ENCODE results near the gene ZNF644. TPM values are rescaled to one million over a fixed set of nuclear protein-coding genes. Genes with fewer than 3 reads are reported as not detected.
"Not testable (repeated sequence)": the region's sequence is repeated elsewhere in the genome, so short reads cannot be mapped to it uniquely, and the experiment has no call there.

ZNF644 gene
- polyA plus RNA-seq, 1 donor, result 37.6 TPM

DNA sequence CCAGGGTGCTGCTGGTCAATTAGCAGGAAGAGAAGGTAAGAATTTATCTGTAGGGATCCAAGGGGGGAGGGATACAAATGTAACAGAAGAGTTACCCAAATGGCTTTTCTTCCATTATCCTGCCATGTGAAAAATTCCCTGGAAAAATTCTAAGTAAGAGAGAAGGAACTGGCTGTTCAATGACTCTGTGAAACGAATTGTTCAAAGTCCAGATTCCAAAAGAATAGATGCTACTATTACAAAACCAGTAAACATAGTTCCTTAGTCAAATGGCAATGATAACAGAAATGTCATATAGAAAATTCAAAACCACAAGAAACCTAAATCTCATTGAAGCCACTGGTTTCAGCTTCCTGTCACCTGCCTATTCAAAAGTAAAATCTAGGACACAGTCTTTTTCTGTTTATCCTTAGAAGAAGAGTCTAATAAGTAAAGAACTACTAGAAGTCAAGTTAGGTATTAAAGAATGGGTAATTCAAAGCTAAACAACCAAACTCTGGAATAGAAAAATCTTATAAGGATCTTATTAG lies 102.6 kb downstream of the ZNF644 start:
- Histone ChIP-seq H3K27ac (ENCODE audit: low read length) (no peak overlapping the region), H3K36me3 (ENCODE audit: control insufficient read depth, insufficient read depth, low read length) (peaks cover 8% of the 10 kb centered on the region), H3K4me1 (ENCODE audit: control insufficient read depth, insufficient read depth, low read length) (no peaks in the 10 kb centered on the region), H3K9me3 (ENCODE audit: control insufficient read depth, low read depth, low read length) (no peaks in the 10 kb centered on the region), H3K27me3 (ENCODE audit: control insufficient read depth, insufficient read depth, low read length) (no peaks in the 10 kb centered on the region), H3K4me3 (ENCODE audit: low read length) (no peak overlapping the region)
- 0% methylated on average over 1 of the region's 1 CpG for WGBS (ENCODE audit: insufficient coverage, low lambda C conversion rate)
- peak in 1 of 2 donors; percentile 11 for DNase-seq

- H3K9me3 ChIP-seq (ENCODE audit: control insufficient read depth, low read depth, low read length), result no peaks in the 10 kb centered on the region
- H3K4me3 ChIP-seq (ENCODE audit: low read length), result no peak overlapping the region
- H3K27me3 ChIP-seq (ENCODE audit: control insufficient read depth, insufficient read depth, low read length), result no peaks in the 10 kb centered on the region
- H3K4me1 ChIP-seq (ENCODE audit: control insufficient read depth, insufficient read depth, low read length), result no peaks in the 10 kb centered on the region
- no peak overlapping the region for H3K27ac ChIP-seq (ENCODE audit: low read length)
- peaks cover 4% of the 10 kb centered on the region for H3K36me3 ChIP-seq (ENCODE audit: control insufficient read depth, insufficient read depth, low read length)
- no CpG with 5 or more reads among the region's 1 CpG for WGBS (ENCODE audit: insufficient coverage, low lambda C conversion rate)
- DNase-seq, result no peak
Measured at GRCh38 chr1:90911353-90911752, 110.5 kb downstream of the ZNF644 start.

- DNase-seq, result no peak
- no peaks in the 10 kb centered on the region for H3K4me1 ChIP-seq (ENCODE audit: control insufficient read depth, insufficient read depth, low read length)
- H3K4me3 ChIP-seq (ENCODE audit: low read length), result no peak overlapping the region
- H3K27me3 ChIP-seq (ENCODE audit: control insufficient read depth, insufficient read depth, low read length), result no peaks in the 10 kb centered on the region
- no peaks in the 10 kb centered on the region for H3K9me3 ChIP-seq (ENCODE audit: control insufficient read depth, low read depth, low read length)
- peaks cover 5% of the 10 kb centered on the region for H3K36me3 ChIP-seq (ENCODE audit: control insufficient read depth, insufficient read depth, low read length)
- H3K27ac ChIP-seq (ENCODE audit: low read length), result no peak overlapping the region
Measured at GRCh38 chr1:90902672-90903071, 119.2 kb downstream of the ZNF644 start.

- WGBS (ENCODE audit: insufficient coverage, low lambda C conversion rate), result 93% methylated on average over 3 of the region's 3 CpGs
- no peaks in the 10 kb centered on the region for H3K9me3 ChIP-seq (ENCODE audit: control insufficient read depth, low read depth, low read length)
- no peak for DNase-seq
- H3K27me3 ChIP-seq (ENCODE audit: control insufficient read depth, insufficient read depth, low read length), result no peaks in the 10 kb centered on the region
- H3K27ac ChIP-seq (ENCODE audit: low read length), result no peak overlapping the region
- peaks cover 5% of the 10 kb centered on the region for H3K36me3 ChIP-seq (ENCODE audit: control insufficient read depth, insufficient read depth, low read length)
- H3K4me3 ChIP-seq (ENCODE audit: low read length), result no peak overlapping the region
- H3K4me1 ChIP-seq (ENCODE audit: control insufficient read depth, insufficient read depth, low read length), result no peaks in the 10 kb centered on the region
Measured at GRCh38 chr1:90899263-90899662, 122.6 kb downstream of the ZNF644 start.

DNA sequence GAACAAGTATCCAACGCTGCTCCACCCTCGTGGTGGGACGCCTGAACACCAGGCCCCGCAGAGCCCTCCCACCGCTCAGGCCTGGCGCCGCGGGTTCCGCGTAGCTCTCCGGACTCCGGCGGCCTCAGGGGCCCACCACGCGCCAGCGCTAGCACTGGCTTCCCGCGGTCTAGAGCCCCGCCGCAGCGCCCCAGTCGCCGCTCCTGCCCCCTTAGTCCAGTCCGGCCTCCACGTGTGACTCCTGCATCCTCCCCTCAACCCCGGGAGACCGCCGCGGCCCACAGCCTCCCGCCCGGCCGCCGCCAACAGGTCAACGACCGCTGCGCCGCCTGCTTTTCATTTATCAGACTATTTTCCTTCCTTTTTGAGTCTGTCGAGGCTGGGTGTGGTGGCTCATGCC lies 128.2 kb downstream of the ZNF644 start:
- H3K27ac ChIP-seq (ENCODE audit: low read length); H3K27me3 ChIP-seq (ENCODE audit: control insufficient read depth, insufficient read depth, low read length); DNase-seq; H3K9me3 ChIP-seq (ENCODE audit: control insufficient read depth, low read depth, low read length); H3K4me1 ChIP-seq (ENCODE audit: control insufficient read depth, insufficient read depth, low read length); H3K4me3 ChIP-seq (ENCODE audit: low read length); H3K36me3 ChIP-seq (ENCODE audit: control insufficient read depth, insufficient read depth, low read length): not testable (repeated sequence)
- 100% methylated on average over 2 of the region's 38 CpGs for WGBS (ENCODE audit: insufficient coverage, low lambda C conversion rate)

- not testable (repeated sequence) for H3K36me3 ChIP-seq (ENCODE audit: control insufficient read depth, insufficient read depth, low read length); H3K27me3 ChIP-seq (ENCODE audit: control insufficient read depth, insufficient read depth, low read length); H3K4me1 ChIP-seq (ENCODE audit: control insufficient read depth, insufficient read depth, low read length); H3K4me3 ChIP-seq (ENCODE audit: low read length); H3K9me3 ChIP-seq (ENCODE audit: control insufficient read depth, low read depth, low read length); DNase-seq; H3K27ac ChIP-seq (ENCODE audit: low read length)
- WGBS (ENCODE audit: insufficient coverage, low lambda C conversion rate), result no CpG with 5 or more reads among the region's 1 CpG
Measured at GRCh38 chr1:90892884-90893283, 129.0 kb downstream of the ZNF644 start.

DNA sequence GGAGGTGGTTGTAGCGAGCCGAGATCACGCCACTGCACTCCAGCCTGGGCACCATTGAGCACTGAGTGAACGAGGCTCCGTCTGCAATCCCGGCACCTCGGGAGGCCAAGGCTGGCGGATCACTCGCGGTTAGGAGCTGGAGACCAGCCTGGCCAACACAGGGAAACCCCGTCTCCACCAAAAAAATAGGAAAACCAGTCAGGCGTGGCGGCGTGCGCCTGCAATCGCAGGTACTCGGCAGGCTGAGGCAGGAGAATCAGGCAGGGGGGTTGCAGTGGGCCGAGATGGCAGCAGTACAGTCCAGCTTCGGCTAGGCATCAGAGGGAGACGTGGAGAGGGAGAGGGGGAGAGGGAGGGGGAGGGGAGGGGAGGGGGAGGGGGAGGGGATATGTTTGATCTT lies 129.6 kb downstream of the ZNF644 start:
- not testable (repeated sequence) for H3K9me3 ChIP-seq (ENCODE audit: control insufficient read depth, low read depth, low read length); H3K4me3 ChIP-seq (ENCODE audit: low read length); H3K27ac ChIP-seq (ENCODE audit: low read length); H3K27me3 ChIP-seq (ENCODE audit: control insufficient read depth, insufficient read depth, low read length); DNase-seq; H3K4me1 ChIP-seq (ENCODE audit: control insufficient read depth, insufficient read depth, low read length); H3K36me3 ChIP-seq (ENCODE audit: control insufficient read depth, insufficient read depth, low read length)
- 95% methylated on average over 4 of the region's 20 CpGs for WGBS (ENCODE audit: insufficient coverage, low lambda C conversion rate)

DNA sequence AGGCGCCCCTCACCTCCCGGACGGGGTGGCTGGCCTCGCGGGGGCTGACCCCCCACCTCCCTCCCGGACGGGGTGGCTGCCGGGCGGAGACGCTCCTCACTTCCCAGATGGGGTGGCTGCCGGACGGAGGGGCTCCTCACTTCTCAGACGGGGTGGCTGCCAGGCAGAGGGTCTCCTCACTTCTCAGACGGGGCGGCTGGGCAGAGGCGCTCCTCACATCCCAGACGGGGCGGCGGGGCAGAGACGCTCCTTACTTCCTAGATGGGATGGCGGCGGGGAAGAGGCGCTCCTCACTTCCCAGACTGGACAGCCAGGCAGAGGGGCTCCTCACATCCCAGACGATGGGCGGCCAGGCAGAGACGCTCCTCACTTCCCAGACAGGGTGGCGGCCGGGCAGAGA lies 130.1 kb downstream of the ZNF644 start:
- not testable (repeated sequence) for H3K27me3 ChIP-seq (ENCODE audit: control insufficient read depth, insufficient read depth, low read length); H3K9me3 ChIP-seq (ENCODE audit: control insufficient read depth, low read depth, low read length); H3K27ac ChIP-seq (ENCODE audit: low read length); H3K36me3 ChIP-seq (ENCODE audit: control insufficient read depth, insufficient read depth, low read length); H3K4me3 ChIP-seq (ENCODE audit: low read length); H3K4me1 ChIP-seq (ENCODE audit: control insufficient read depth, insufficient read depth, low read length); DNase-seq
- no CpG with 5 or more reads among the region's 28 CpGs for WGBS (ENCODE audit: insufficient coverage, low lambda C conversion rate)

DNA sequence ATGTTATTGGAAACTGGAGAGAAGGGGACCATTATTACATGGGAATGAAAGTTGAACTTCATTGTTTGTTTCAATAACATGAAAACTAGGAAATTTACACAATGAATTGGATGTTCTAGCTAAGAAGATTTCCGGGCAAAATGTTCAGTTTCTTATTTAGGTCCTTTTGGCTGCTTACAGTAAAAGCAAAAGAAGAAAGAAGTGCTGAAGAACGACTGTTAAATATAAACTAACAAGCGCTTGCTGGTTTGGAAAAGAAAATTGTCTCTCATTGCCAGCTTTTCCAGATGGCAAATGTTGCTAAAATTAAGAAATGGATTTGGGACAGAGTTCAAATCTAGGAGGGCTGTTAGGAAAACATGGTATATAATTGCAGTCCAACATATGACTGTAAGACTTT lies 139.6 kb downstream of the ZNF644 start:
- Histone ChIP-seq H3K9me3 (ENCODE audit: control insufficient read depth, low read depth, low read length) (peaks cover 6% of the 10 kb centered on the region), H3K4me3 (ENCODE audit: low read length) (no peak overlapping the region), H3K4me1 (ENCODE audit: control insufficient read depth, insufficient read depth, low read length) (no peaks in the 10 kb centered on the region), H3K27ac (ENCODE audit: low read length) (no peak overlapping the region), H3K27me3 (ENCODE audit: control insufficient read depth, insufficient read depth, low read length) (no peaks in the 10 kb centered on the region), H3K36me3 (ENCODE audit: control insufficient read depth, insufficient read depth, low read length) (no peaks in the 10 kb centered on the region)
- 67% methylated on average over 3 of the region's 3 CpGs for WGBS (ENCODE audit: insufficient coverage, low lambda C conversion rate)
- DNase-seq, result no peak

- H3K27me3 ChIP-seq (ENCODE audit: control insufficient read depth, insufficient read depth, low read length), result no peaks in the 10 kb centered on the region
- no peaks in the 10 kb centered on the region for H3K4me1 ChIP-seq (ENCODE audit: control insufficient read depth, insufficient read depth, low read length)
- DNase-seq, result no peak
- no peak overlapping the region for H3K4me3 ChIP-seq (ENCODE audit: low read length)
- H3K9me3 ChIP-seq (ENCODE audit: control insufficient read depth, low read depth, low read length), result peaks cover 6% of the 10 kb centered on the region
- no peaks in the 10 kb centered on the region for H3K36me3 ChIP-seq (ENCODE audit: control insufficient read depth, insufficient read depth, low read length)
- no peak overlapping the region for H3K27ac ChIP-seq (ENCODE audit: low read length)
Measured at GRCh38 chr1:90881034-90881433, 140.8 kb downstream of the ZNF644 start.

DNA sequence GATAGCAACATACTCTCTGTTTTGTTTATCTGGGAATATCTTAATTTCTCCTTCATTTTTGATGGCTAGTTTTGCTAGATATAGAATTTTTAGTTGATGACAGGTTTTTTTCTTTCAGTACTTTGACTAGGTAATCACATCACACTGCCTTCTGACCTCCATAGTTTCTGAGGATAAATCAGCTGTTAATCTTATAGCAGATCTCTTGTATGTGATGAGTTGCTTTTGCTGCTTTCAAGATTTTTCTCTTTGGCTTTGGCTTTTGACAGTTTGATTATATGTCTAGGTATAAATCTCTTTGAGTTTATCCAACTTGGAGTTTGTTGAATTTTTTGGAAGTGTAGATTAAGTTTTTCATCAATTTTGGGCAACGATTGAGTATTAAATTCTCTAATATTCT lies 142.6 kb downstream of the ZNF644 start:
- peak in 1 of 2 donors; percentile 0 for DNase-seq
- WGBS (ENCODE audit: insufficient coverage, low lambda C conversion rate), result 100% methylated on average over 1 of the region's 1 CpG
- peaks cover 6% of the 10 kb centered on the region for H3K9me3 ChIP-seq (ENCODE audit: control insufficient read depth, low read depth, low read length)

More for the DNA sequence above, 142.6 kb downstream of the ZNF644 start:
- Histone ChIP-seq H3K36me3 (ENCODE audit: control insufficient read depth, insufficient read depth, low read length) (no peaks in the 10 kb centered on the region), H3K27me3 (ENCODE audit: control insufficient read depth, insufficient read depth, low read length) (no peaks in the 10 kb centered on the region), H3K4me1 (ENCODE audit: control insufficient read depth, insufficient read depth, low read length) (no peaks in the 10 kb centered on the region), H3K27ac (ENCODE audit: low read length) (no peak overlapping the region), H3K4me3 (ENCODE audit: low read length) (no peak overlapping the region)
